ENCODE results near the gene AATF.

Gene AATF

DNA sequence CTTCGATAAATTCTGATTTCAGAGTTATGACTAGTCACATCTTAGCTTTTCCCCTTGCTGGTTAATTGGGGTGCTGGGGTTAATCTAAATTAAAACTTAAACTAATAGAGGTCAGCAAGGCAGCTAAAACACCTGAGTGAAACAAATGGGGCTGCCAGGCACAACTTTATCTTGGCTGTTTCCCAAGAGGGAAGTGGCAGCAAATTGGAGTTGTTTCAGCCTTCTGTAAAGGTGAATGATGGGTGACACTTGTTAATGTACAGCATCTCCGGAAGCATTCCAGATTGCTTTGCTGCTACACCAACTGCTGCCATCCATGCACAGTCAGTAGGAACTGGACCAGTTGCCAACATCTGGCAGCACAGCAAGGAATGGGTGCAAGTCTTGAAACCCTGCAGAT is 43.9 kb downstream of the AATF start:
- DNase-seq, result no peak

DNA sequence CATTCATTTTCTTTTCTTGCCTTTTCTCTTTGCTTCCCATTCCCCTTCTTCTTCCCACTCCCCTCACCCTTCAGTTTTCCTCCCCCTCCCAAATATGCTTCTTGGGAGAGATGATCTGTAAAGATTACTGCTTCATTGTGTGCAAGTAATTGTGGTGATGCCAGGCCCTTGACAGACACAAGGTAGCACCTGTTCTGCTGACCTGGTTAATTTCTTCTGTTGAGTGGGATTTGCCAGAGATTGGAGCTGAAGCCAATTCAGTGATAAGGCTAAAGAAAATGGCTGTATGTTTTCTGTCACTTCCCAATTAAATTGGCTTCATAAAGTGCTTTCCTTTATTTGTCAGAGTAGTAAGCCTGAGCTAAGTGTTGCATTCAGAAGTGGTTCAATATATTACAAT is 44.5 kb downstream of the AATF start:
- no peak for DNase-seq

DNA sequence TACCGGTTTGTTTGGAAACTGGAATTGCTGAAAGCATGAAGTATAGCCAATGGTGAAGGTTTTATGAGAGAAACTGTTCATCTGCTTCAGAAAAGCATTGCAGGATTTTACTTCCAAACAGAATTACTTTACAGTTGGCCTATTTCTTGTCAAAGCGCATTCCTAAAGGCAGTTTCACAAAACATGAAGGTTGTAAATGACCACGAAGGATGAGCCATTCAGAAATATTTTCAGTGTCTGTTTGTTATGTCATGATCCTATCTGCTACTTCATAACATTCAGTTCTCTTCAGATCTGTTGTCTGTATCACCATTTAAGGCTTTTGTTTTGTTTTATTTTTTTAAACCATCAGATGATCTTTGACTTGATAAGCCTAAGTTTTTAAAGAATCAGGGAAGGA is 45.7 kb downstream of the AATF start:
- DNase-seq, result no peak

DNA sequence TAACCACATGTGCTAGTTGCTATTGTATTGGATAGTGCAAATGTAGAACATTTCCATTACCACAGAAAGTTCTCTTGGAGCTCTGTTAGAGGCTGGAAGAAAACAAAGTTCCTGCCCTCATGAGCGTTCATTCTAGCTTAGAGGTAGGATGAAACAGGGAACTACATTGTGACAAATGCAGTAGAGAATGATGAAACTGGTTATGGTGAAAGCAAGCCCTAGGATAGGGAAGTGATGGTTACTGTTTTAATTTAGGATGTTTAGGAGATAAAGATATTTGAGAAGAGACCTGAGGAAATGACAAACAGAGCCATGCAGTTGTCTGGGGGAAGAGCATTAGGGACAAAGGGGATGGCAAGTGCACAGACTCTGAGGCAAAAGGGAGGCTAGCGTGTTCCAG is 50.7 kb downstream of the AATF start:
- peak; percentile 60 for DNase-seq

DNA sequence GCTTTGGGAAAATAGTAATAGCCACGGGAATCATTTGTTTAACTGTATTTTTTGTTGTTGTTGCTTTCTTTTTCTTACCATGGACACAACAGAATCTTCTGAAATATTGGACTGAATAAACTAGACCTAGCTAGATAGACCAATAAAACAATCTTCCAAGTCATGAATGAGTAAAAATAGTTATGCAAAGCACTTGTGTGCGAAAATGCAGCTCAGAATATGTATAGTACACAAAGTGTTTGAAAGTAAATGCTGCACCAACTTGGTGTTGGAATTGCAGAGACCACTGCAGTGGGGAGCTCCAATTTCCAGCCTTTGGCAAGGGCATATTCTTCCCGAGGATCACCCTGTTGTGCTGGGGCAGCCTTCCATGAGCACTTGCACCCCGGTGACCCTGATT is 68.0 kb downstream of the AATF start:
- no peak for DNase-seq

DNA sequence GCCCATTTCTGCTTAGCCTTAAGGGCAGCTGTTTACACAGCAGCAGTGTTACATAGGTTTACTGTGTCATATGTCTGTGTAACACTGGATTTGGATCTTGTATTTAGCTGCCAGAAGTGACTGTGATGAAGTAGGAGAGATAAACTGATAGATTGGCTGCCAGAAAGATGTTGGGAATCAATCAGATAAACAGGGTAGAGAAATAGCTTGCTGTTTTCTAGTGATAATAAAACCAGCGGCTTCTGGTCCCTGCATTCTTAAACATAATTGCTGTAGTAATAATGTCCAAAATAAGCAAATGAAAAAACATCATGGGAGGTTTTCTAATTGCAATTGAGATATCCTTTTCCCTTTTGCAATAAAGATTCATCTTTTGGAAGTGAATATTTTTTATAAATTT is 68.7 kb downstream of the AATF start:
- DNase-seq, result no peak

DNA sequence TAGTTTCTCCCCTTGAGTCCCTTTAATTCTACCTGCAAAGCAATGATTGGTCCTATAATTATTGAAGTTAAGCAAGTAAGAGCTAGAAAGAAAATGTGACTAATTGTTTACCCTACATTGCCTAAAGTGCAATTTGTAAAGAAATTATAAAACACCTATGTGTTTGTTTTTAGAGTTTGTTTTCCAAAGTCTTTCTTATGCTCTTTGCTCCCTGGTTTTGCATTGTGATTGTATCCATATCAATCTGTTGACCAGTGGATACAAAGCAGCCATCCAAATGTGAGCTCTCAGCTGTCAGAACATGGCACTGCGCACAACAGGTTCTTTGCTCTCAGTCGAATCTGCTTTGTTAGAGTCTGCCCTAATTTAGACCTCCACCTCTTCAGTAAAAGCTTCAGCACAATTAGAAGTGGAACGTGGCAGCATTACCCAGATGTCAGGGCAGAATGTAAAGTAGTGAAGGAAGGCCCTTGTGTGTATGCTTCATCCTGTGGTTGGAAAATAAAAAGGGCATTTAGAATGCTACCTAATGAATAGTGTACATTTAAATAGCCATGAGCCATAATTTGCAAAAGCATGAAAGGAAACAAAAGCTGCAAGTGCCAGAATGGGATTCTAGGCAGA is 70.5 kb downstream of the AATF start:
- DNase-seq, result no peak

DNA sequence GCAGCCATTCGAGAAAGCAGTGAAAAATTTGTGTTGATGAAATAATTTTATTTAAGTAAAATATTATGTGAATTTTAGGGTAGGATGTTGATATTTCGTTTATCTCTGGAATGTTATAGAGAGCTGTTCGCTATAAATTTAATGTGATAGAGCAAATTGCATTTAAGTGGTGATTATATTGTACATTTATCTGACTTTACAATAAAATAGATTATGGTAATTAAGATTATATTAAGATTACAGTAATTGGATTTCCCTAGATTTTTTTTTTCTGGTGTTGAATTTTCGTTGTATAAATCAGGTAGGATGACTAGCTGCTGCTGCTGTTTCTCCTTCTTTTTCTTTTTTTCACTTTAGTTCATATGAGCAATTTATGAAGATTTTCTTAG is 71.0 kb downstream of the AATF start:
- no peak for DNase-seq

DNA sequence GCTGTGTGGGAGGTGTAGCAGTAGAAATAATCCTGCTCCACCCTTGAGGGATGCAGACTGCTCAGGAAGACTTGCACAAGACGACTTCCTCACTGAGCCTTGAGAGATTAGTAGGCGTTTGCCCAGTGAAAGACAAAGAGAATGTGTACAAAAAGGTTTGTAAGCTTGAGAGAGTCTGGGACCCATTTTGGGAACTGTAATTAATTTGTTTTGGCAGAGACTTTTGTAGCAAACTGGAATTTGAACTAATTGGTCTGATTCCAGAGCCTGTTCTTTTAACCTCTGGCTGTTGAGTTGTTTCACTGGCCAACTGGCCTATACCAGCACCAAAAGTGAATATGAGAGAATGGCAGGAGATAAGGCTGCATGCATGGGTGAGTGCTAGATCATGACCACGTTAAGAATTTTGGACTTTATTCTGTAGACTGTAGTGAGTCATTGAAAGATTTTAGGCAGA is 75.5 kb downstream of the AATF start:
- DNase-seq, result peak; percentile 27

DNA sequence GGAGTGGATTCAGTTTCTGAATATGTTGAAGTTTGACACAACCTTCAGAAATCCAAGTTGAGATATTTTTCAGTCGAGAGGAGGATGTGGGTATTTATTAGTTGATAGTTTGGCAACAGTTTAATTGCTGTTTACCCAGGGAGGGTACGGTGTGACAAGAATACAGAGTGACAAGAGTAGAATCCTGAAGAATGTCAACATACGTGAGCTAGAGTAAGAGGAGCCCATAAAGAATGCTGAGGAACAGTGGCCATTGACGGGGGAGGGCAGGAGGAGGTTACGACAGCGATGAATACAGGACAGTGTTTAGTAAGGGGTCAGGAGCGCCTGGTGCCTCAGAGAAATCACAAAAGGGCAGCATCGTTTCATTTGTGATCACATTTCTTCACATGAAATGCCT is 76.5 kb downstream of the AATF start:
- no peak for DNase-seq

DNA sequence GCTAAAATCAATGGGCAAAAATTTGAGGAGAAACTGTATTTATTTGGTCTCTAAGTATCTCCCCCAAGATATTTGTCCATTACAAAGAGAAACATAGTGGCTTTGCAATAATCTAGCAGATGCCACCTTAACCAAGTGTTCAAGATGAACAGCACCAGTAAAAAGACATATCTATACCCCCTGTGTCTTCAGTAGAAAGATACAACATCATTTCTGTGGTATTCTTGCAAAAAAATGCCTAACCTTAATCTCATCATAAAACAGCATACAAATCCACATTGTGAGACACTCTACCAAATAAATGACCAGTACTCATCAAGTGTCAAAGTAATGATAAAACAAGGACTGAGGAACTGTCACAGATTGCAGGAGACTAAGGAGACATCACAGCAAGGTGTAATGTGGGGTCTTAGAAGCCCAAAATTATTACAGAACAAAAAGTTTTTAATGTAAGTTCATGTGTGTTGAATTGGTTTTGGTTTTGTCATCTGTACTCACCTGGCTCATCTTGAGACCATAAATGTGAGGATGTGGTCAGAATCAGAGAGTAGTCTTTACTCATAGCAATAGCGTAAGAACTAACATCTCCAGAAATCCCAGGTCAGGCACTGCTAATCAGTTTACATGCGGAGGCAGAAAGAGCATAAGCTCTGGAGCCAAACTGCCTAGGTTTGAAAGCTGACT is 77.2 kb downstream of the AATF start:
- DNase-seq, result no peak

DNA sequence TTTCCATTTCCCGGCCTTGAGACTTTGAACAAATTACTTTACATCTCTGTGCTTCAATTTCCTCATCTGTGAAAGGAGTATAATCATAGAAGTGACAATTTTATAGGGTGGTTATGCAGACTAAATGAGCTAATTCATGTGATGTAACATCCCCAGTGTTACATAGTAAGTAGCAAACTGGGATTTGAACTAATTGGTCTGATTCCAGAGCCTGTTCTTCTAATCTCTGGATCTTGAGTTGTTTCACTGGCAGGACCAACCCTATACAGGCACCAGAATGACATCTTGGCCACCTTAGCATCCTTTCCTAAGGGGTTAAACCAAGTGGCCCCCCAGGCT is 77.7 kb downstream of the AATF start:
- no peak for DNase-seq

DNA sequence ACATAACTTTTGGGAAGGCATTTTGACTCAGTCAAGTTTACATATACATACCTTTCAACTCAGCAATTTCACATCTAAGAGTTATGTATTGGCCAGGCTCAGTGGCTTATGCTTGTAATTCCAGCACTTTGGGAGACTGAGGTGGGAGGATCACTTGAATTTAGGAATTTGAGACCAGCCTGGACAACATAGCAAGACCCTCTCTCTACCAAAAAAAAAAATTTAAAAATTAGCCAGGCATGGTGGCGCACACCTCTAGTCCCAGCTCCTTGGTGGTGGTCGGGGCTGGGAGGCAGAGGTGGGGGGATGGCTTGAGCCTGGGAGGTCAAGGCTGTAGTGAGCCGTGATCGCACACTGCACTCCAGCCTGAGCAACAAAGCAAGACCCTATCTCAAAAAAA is 79.3 kb downstream of the AATF start:
- no peak for DNase-seq

DNA sequence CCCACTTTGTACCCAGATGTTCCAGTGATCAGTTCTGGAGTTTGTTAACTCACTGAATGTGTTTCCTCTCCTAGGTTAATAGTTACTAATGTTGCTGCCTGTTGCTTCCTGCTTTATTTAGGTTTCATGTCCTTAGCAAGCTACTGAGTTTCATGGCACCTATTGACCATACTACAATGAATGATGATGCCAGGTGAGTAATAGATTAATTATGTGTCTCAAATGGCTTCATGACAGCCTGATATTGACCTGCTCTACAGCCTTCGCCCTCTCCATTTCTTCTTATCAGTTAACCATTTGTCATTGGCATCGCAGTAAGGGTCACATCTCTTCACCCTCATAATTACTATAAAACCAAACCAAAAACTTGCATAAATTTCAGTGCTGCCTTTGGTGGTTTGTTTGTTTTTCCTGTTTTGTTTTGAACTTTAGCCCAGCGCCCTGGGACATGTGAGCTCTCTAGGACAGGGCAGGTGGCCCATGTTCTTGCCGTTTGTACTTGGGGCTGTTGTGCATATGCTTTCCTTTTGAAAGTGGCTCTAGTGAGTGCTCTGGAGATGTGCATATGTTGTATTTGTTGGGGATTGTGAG is 82.8 kb downstream of the AATF start:
- no peak for DNase-seq

DNA sequence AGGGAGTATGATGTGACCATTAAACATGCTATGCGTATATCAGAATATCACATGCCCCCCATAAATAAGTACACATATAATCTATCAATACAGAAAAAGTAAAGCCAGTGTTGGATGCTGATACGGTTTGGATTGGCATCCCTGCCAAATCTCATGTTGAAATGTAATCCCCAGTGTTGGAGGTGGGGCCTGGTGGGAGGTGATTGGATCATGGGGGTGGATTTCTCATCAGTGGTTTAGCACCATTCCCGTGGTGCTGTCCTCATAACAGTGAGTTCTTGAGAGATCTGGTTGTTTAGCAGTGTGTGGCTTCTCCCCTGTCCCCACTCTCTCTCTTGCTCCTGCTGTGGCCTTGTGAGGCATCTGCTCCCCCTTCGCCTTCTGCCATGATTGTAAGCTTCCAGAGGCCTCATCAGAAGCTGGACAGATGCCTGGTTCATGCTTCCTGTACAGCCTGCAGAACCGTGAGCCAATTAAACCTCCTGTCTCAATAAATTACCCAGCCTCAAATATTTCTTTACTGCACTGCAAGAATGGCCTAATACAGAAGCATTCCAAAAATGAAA is 88.9 kb downstream of the AATF start:
- DNase-seq, result no peak

DNA sequence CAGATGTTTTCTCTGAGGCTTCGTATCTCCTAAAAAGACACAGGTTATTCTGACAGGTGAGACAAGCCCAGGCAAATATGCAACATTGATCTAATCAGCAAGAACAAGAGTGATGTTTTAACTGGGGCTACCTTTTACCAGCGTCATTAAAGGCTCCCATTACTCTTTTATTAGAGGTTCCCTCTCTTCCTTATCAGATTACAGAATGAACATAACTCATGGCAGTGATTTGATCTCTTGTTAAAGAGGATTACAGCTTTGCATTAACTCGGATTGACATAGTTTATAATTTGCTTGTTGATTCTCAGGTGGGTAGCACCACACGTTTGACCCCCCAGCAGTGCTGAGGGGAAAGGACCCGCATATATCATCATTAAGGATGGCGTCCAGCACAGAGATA is 90.5 kb downstream of the AATF start:
- no peak for DNase-seq

DNA sequence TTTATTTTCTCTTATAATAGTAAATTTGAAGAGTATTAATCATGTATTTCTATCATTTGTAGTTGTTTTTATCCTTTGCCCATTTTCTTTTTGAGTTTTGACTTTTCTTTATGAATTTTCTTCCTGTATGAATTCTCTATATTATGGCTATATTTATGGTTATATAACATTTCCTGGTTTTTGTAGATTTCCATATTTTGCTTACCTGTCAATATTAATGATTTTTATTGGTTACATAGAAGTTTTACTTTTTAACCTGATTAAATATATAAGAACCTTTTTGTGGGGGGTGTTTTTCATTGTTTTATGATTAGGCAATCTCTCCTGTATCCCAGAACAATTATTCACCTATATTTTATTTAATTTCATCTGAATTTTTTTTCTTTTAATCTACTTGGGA is 93.2 kb downstream of the AATF start:
- no peak for DNase-seq

DNA sequence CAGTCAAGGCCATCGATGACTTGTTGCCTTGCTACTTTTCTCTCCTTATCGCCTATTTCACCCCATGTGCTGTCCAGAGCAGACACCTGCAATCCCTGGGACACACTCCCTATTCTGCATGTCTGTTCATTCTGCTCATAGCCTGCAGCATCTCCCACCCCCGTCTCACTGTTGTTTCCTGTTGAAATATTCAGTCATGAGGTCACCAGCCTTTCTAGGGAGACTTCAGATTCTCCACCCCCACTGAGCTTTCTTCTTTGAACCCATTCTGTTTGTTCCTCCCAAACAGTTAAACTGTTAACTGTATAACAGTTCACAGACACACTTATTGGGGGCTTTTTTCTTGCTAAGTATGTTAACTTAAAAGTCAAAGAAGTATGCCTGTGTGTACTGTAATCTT is 94.4 kb downstream of the AATF start:
- DNase-seq, result no peak

DNA sequence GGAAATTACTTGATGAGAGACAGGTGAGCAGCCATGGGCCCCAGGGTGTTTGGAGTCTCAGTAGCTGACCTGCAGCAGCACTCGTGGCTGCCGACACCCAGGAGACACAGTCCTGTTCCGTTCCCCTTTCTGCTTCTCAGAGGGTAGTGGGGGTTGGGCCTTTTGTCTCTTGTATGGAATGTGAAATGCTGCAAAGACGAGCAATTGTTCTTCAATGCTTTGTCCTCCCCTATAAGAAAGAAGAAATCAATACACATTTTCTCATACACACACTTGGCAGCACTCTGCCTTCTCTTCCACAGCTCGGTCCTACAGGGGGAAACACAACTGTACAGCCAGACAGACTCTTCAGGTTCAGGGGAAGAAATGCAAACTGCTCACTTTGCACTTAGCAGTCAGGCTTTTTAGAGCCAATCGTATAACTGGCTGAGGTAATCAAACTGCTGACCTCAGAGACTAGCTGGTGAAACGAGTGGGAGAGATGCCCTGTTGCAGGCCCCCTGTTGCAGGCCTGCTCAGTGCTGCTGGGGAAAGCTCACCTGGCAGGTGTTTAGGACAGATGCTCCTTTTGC is 96.7 kb downstream of the AATF start:
- DNase-seq, result no peak

DNA sequence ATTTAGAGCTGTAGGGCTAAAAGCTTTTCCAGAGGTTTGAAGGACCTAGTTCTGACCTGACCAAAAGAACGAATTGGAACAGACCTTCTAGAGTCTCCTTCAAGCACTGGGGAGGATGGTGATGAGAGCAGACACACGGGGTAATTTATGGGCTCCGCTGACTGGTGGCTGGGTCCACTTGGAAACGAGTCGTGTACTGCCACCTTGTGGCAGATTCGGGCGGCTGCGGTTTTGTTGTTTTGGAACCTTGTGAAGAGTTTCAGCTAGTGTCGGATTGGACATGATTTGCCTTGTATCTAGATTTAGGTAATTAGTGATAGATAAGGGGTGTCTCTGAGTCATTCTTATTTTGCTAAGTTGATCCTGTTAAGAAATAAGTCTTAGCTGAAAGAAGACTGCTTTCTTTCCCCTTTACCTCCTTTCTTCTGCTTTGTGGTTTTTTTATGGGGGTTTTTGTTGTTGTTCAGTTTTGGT is 98.9 kb downstream of the AATF start:
- peak; percentile 83 for DNase-seq

DNA sequence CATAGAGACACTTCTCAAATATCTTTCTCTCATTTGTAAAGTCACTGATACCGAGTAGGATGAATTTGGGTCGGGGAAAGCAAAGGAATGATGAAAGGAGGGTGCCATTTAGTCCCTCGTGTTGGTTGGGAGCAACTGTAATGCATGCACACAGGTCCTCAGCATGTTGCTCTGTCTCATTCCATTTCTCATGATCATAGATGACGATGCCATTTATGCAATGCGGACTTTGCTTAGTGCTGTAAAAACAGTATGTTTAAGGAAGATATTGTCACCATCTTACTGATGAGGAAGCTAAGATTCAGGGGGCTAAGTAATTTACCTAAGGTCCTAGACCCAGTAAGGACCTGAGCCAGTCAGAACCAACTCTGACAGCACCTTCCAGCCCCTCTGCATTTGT is 100.1 kb downstream of the AATF start:
- no peak for DNase-seq

DNA sequence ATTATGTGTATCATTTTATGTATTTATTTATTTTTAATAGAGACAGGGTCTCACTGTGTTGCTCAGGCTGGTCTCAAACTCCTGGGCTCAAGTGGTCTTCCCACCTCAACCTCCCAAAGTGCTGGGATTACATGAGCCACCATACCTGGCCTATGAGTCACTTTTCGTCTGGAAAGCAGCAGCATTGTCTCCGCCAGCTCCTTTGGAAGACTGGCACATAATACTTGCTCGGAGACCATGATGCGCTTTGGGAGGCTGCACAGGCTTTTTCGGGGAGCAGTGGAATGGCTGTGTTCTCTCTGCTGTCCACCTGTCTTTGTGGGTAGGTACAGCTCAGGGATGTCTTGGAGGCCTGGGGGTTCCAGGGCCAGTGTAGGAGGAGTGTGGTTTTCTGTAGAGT is 102.2 kb downstream of the AATF start:
- DNase-seq, result no peak

DNA sequence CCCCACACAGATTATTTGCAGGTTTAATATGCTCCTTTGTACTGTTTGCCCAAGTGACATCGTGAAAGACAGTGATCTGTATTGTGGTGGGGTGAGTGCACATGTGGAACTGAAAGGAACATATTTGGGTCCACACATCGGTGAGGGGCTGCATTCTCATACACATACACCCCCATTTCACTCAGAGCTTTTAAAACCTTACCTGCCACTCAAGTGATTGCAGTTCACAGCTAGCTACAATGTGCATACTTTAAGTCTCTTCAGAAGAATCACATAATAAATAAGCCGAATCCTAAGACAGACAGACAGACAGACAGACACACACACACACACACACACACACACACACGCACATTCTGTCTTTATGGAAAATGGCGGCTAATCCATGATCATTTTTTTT is 102.6 kb downstream of the AATF start:
- DNase-seq, result no peak

DNA sequence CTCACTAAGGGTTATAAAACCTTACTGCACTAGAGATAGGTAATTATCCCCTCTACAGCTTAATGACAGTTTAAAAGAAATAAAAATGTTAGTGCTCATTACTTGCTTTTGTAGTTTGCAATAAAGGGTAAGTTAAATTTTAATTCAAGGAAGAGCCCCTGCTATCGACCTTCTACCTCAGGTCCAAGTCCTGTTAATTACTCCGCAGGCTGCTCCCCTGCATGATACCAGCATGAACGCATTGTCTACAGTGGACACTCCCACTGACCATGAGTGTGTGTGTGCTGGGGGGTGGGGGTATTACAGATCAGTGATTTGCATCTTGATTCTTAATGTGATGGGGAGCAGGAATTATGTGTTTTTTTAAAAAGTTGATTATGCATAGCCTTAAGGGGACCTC is 103.1 kb downstream of the AATF start:
- DNase-seq, result no peak

All from suppressor macrophage treated with lipopolysaccharide for 4 hours (primary cell).